Measurements from ENCODE around the gene NFATC1.

DNA sequence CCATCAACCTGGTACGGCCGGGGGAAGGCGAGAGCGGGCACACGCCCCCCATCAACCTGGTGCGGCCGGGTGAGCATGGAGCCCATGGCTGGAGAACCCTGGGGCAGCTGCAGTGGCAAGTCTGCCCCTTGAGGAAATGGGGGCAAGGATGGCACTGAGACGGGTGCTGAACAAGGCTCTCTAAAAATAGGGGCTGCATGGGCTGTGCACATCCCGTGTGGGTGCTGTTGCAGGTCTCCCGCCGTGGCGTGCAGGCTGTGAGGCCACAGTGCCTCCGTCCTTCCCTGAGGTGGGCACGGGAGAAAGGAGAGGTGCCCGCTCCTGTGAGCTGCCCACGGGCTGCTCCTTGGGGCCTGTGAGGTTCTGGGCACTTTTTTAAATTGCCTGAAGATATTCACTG is 99.2 kb downstream of the NFATC1 start:
- TF ChIP-seq ZNF274 (IDR thresholded peaks at IDR 0.05; ENCODE audit: low read depth, low read length) = no peak
- TF ChIP-seq SUZ12 (IDR thresholded peaks at IDR 0.05; ENCODE audit: extremely low read depth, insufficient read depth, insufficient read length) = no peak

All from NT2/D1 (cell line).